H9 (cell line): ENCODE measurements around the gene ROPN1L. TPM values are rescaled to one million over a fixed set of nuclear protein-coding genes. Genes with fewer than 3 reads are reported as not detected.

Source experiments
- DNase-seq: peaks from one replicate; pipeline ENCODE4 v3.0.0-alpha.2; 2017
- H2AFZ ChIP-seq: one replicate; pipeline ENCODE4 v1.6.1; 2013; ENCODE audit warnings: mild to moderate bottlenecking, low read length, control low read depth, moderate library complexity
- H2AK5ac ChIP-seq: 2 replicates; pipeline ENCODE4 v1.6.1; 2013; ENCODE audit warnings: low read length, control low read depth, mixed read lengths; ENCODE audit not compliant: insufficient read length
- H2BK120ac ChIP-seq: one replicate; pipeline ENCODE4 v1.6.1; 2013; ENCODE audit warnings: low read depth, mild to moderate bottlenecking, low read length, control low read depth, inconsistent platforms; ENCODE audit not compliant: poor library complexity, severe bottlenecking
- H2BK12ac ChIP-seq: 2 replicates; pipeline ENCODE4 v1.6.1; 2013; ENCODE audit warnings: low read length, control low read depth, mixed read lengths, low read depth; ENCODE audit not compliant: insufficient read length
- H2BK15ac ChIP-seq: 2 replicates; pipeline ENCODE4 v1.6.1; 2013; ENCODE audit warnings: low read depth, low read length, control low read depth
- H2BK20ac ChIP-seq: one replicate; pipeline ENCODE4 v1.6.1; 2013; ENCODE audit warnings: low read depth, mild to moderate bottlenecking, low read length, control low read depth, inconsistent platforms; ENCODE audit not compliant: poor library complexity, severe bottlenecking
- H2BK5ac ChIP-seq: 2 replicates; pipeline ENCODE4 v1.6.1; 2013; ENCODE audit warnings: low read length, control low read depth, mixed read lengths; ENCODE audit not compliant: insufficient read length
- H3K14ac ChIP-seq: 2 replicates; pipeline ENCODE4 v1.6.1; 2013; ENCODE audit warnings: low read length, control low read depth; ENCODE audit not compliant: insufficient read depth
- H3K18ac ChIP-seq: 2 replicates; pipeline ENCODE4 v1.6.1; 2013; ENCODE audit warnings: low read depth, mild to moderate bottlenecking, mixed read lengths, low read length, control low read depth; ENCODE audit not compliant: insufficient read length
- H3K23ac ChIP-seq: 2 replicates; pipeline ENCODE4 v1.6.1; 2013; ENCODE audit warnings: low read length, control low read depth, mixed read lengths, low read depth; ENCODE audit not compliant: insufficient read length
- H3K23me2 ChIP-seq: 2 replicates; pipeline ENCODE4 v1.6.1; 2013; ENCODE audit warnings: low read depth, mild to moderate bottlenecking, mixed read lengths, low read length, control low read depth; ENCODE audit not compliant: insufficient read length, poor library complexity, severe bottlenecking
- H3K27ac ChIP-seq: 2 replicates; pipeline ENCODE4 v1.5.1; 2013; ENCODE audit warnings: low read length, control low read depth, mixed read lengths, low read depth; ENCODE audit not compliant: insufficient read length
- H3K27me3 ChIP-seq: 2 replicates; pipeline ENCODE4 v1.6.1; 2013; ENCODE audit warnings: low read length, control low read depth, inconsistent platforms; ENCODE audit not compliant: insufficient read depth
- H3K4ac ChIP-seq: 2 replicates; pipeline ENCODE4 v1.6.1; 2013; ENCODE audit warnings: low read depth, mild to moderate bottlenecking, control low read depth, inconsistent platforms, low read length, moderate library complexity
- H3K4me1 ChIP-seq: 2 replicates; pipeline ENCODE4 v1.6.1; 2013; ENCODE audit warnings: low read length, control low read depth, inconsistent platforms; ENCODE audit not compliant: insufficient read depth
- H3K4me2 ChIP-seq: 2 replicates; pipeline ENCODE4 v1.6.1; 2013; ENCODE audit warnings: low read length, control low read depth, mixed read lengths; ENCODE audit not compliant: insufficient read length, insufficient read depth
- H3K56ac ChIP-seq: 2 replicates; pipeline ENCODE4 v1.6.1; 2013; ENCODE audit warnings: low read depth, mild to moderate bottlenecking, mixed read lengths, low read length, control low read depth; ENCODE audit not compliant: insufficient read length
- H3K79me1 ChIP-seq: 2 replicates; pipeline ENCODE4 v1.6.1; 2013; ENCODE audit warnings: low read depth, mild to moderate bottlenecking, moderate library complexity, low read length, control low read depth, inconsistent platforms; ENCODE audit not compliant: insufficient read depth, poor library complexity, severe bottlenecking
- H3K79me2 ChIP-seq: 2 replicates; pipeline ENCODE4 v1.6.1; 2013; ENCODE audit warnings: low read length, control low read depth, inconsistent platforms; ENCODE audit not compliant: insufficient read depth
- H3K9ac ChIP-seq: 2 replicates; pipeline ENCODE4 v1.6.1; 2013; ENCODE audit warnings: low read length, control low read depth, mixed read lengths; ENCODE audit not compliant: insufficient read length; ENCODE audit errors: extremely low read depth
- H3K9me3 ChIP-seq: one replicate; pipeline ENCODE4 v1.6.1; 2013; ENCODE audit warnings: low read depth, low read length, inconsistent platforms; ENCODE audit not compliant: control insufficient read depth
- H3T11ph ChIP-seq: one replicate; pipeline ENCODE4 v1.6.1; 2013; ENCODE audit warnings: mild to moderate bottlenecking, low read length, control low read depth, inconsistent platforms
- H4K20me1 ChIP-seq: one replicate; pipeline ENCODE4 v1.6.1; 2013; ENCODE audit not compliant: control insufficient read depth, insufficient read length, insufficient read depth
- H4K5ac ChIP-seq: 2 replicates; pipeline ENCODE4 v1.6.1; 2013; ENCODE audit warnings: low read depth, mild to moderate bottlenecking, mixed read lengths, low read length, control low read depth; ENCODE audit not compliant: insufficient read length
- H4K8ac ChIP-seq: replicated peaks from 2 replicates; pipeline ENCODE4 v1.6.1; 2013; ENCODE audit warnings: low read length, control low read depth, mixed read lengths, low read depth; ENCODE audit not compliant: insufficient read length
- H4K91ac ChIP-seq: 2 replicates; pipeline ENCODE4 v1.6.1; 2013; ENCODE audit warnings: low read depth, mild to moderate bottlenecking, moderate library complexity, mixed read lengths, low read length, control low read depth; ENCODE audit not compliant: insufficient read length
- H3K27ac Mint-ChIP-seq, 3 experiments: 2 replicates in 2 of 3; 3 replicates in 1 of 3; pipeline ENCODE4 v1.8.0; 2020 to 2021; ENCODE audit warnings: mixed read lengths in 3 of 3, mild to moderate bottlenecking in 1 of 3, moderate library complexity in 1 of 3
- H3K27me3 Mint-ChIP-seq: 2 replicates; pipeline ENCODE4 v1.8.0; 2021; ENCODE audit warnings: low read depth, mild to moderate bottlenecking, moderate library complexity, mixed read lengths
- H3K36me3 Mint-ChIP-seq, 3 experiments: 2 replicates in 2 of 3; 3 replicates in 1 of 3; pipeline ENCODE4 v1.8.0; 2020 to 2021; ENCODE audit warnings: low read depth in 3 of 3, mixed read lengths in 3 of 3; ENCODE audit not compliant: insufficient read depth in 1 of 3
- H3K4me1 Mint-ChIP-seq, 2 experiments: 2 replicates each; pipeline ENCODE4 v1.8.0; 2020; ENCODE audit warnings: mixed read lengths in 2 of 2
- H3K4me3 Mint-ChIP-seq, 2 experiments: 2 replicates in 1 of 2; 3 replicates in 1 of 2; pipeline ENCODE4 v1.8.0; 2020 to 2021; ENCODE audit warnings: mild to moderate bottlenecking in 2 of 2, mixed read lengths in 2 of 2, moderate library complexity in 1 of 2
- H3K9me3 Mint-ChIP-seq, 2 experiments: 2 replicates in 1 of 2; 3 replicates in 1 of 2; pipeline ENCODE4 v1.8.0; 2020; ENCODE audit warnings: mild to moderate bottlenecking in 2 of 2, mixed read lengths in 2 of 2, moderate library complexity in 1 of 2
- WGBS: extraction: QIAGEN DNeasy Blood & Tissue Kit; methylation state at CpG from one replicate; pipeline ENCODE4 v1.1.7; 2013; ENCODE audit warnings: missing lambda C conversion rate, low lambda C conversion rate, mixed read lengths; ENCODE audit not compliant: insufficient read length; ENCODE audit errors: extremely low coverage; 5-methylcytosine and 5-hydroxymethylcytosine counted together
- total RNA-seq: library from RNA; stranded (reverse); gene quantifications from 2 replicates; pipeline ENCODE4 v1.2.1, GENCODE V29; 2021
- TF ChIP-seq, protein P1 (sequence below): fragments of 200-600 bp; sonication (generic); conservative IDR thresholded peaks from 3 replicates; pipeline ENCODE4 v1.8.0; 2021; ENCODE audit warnings: antibody characterized with exemption, mild to moderate bottlenecking

Gene ROPN1L
- total RNA-seq, 1 experiment from 2014 or later = 0.37 TPM

DNA sequence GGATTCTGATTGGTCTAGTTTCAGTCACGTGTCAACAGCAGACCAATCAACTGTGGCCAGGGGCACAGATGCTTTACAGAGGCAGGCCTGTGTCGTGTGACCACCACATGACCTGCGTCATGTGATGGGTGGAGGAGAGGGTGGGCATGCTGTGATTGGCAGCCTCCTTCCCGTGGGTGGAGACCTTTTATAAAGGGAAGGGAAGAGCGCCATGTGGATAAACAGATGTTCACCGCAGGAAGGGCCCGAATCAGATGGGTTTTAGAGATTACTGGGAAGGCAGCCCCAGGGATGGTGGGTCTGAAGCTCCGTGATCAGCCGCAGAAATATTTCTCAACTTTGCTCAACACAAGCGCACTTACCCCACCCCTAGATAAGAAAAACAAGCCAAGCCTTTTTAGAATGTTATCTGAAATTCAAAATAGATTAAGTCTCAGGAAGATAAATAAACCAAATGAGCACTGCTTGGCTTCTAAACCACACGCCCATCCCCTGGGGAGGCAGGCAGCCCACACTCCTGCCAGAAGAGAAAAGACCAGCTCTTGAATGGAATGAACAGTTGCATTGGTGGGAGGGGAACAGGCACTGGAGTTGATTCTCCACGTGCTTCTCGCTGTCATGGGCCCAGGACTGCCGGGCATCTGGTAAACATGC is 43.6 kb downstream of the ROPN1L start:
- Histone ChIP-seq H3K9ac (no peak overlapping the region), H3K27me3 (no peaks in the 10 kb centered on the region), H4K91ac (no peak overlapping the region), H3K23ac (no peak overlapping the region), H4K5ac (no peak overlapping the region), H3K56ac (no peak overlapping the region), H2BK5ac (no peak overlapping the region), H2BK15ac (no peak overlapping the region), H3K4me1 (no peaks in the 10 kb centered on the region; the same call in 1 of the 2 replicates), H3T11ph (no peak overlapping the region), H4K20me1 (no peaks in the 10 kb centered on the region), H3K27ac (no peak overlapping the region), H3K18ac (no peak overlapping the region), H2BK20ac (no peak overlapping the region), H3K9me3 (no peaks in the 10 kb centered on the region), H3K4me2 (no peak overlapping the region), H2BK120ac (no peak overlapping the region), H3K14ac (no peak overlapping the region), H3K79me2 (no peaks in the 10 kb centered on the region), H3K4ac (no peak overlapping the region), H2BK12ac (no peak overlapping the region), H2AK5ac (no peak overlapping the region), H3K23me2 (no peaks in the 10 kb centered on the region), H3K79me1 (no peaks in the 10 kb centered on the region), H4K8ac (no peak overlapping the region), H2AFZ (no peak overlapping the region)
- TF ChIP-seq, protein P1, sequence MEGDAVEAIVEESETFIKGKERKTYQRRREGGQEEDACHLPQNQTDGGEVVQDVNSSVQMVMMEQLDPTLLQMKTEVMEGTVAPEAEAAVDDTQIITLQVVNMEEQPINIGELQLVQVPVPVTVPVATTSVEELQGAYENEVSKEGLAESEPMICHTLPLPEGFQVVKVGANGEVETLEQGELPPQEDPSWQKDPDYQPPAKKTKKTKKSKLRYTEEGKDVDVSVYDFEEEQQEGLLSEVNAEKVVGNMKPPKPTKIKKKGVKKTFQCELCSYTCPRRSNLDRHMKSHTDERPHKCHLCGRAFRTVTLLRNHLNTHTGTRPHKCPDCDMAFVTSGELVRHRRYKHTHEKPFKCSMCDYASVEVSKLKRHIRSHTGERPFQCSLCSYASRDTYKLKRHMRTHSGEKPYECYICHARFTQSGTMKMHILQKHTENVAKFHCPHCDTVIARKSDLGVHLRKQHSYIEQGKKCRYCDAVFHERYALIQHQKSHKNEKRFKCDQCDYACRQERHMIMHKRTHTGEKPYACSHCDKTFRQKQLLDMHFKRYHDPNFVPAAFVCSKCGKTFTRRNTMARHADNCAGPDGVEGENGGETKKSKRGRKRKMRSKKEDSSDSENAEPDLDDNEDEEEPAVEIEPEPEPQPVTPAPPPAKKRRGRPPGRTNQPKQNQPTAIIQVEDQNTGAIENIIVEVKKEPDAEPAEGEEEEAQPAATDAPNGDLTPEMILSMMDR = no peak
- peaks cover 34 to 48% of the 10 kb centered on the region in 2 experiments for H3K4me1 Mint-ChIP-seq
- no peak overlapping the region for H3K4me3 Mint-ChIP-seq
- H3K27ac Mint-ChIP-seq = no peak overlapping the region
- H3K36me3 Mint-ChIP-seq = no peaks in the 10 kb centered on the region; a peak in 1 of 7 replicates
- no peaks in the 10 kb centered on the region for H3K9me3 Mint-ChIP-seq
- peaks cover 42% of the 10 kb centered on the region for H3K27me3 Mint-ChIP-seq
- peak; percentile 71 for DNase-seq
- no CpG with 5 or more reads among the region's 14 CpGs for WGBS
